GM23338 (cell line): ENCODE results near the gene MAP2K2. TPM values are rescaled to one million over a fixed set of nuclear protein-coding genes. Genes with fewer than 3 reads are reported as not detected.

ENCODE experiments used
- ATAC-seq: fragments of 200-7000 bp; cut with Tn5 transposase; 3 replicates; pipeline ENCODE4 v1.9.1; 2020
- DNase-seq: peaks from one replicate; pipeline ENCODE4 v3.0.0-alpha.2; 2015; ENCODE audit warnings: low spot score
- H2AFZ ChIP-seq: fragments of 200-600 bp; sonication (generic); 2 replicates; pipeline ENCODE4 v1.8.0; 2016; ENCODE audit warnings: antibody characterized with exemption, mild to moderate bottlenecking, moderate library complexity
- H3F3A ChIP-seq: fragments of 200-600 bp; sonication (generic); replicated peaks from 2 replicates; pipeline ENCODE4 v1.8.0; 2017; ENCODE audit warnings: antibody characterized with exemption, mixed run types, low read depth
- H3K27ac ChIP-seq: fragments of 200-600 bp; sonication (generic); 2 replicates; pipeline ENCODE4 v1.6.1; 2016; ENCODE audit warnings: low read depth
- H3K27me3 ChIP-seq: fragments of 200-600 bp; sonication (generic); 2 replicates; pipeline ENCODE4 v1.8.0; 2016; ENCODE audit warnings: mild to moderate bottlenecking, mixed run types, moderate library complexity; ENCODE audit not compliant: insufficient read depth
- H3K36me3 ChIP-seq: fragments of 200-600 bp; sonication (generic); 2 replicates; pipeline ENCODE4 v1.8.0; 2016; ENCODE audit warnings: mild to moderate bottlenecking; ENCODE audit not compliant: insufficient read depth
- H3K4me1 ChIP-seq: fragments of 200-600 bp; sonication (generic); 2 replicates; pipeline ENCODE4 v1.8.0; 2016; ENCODE audit warnings: mild to moderate bottlenecking, moderate library complexity; ENCODE audit not compliant: insufficient read depth
- H3K4me2 ChIP-seq: fragments of 200-600 bp; sonication (generic); 2 replicates; pipeline ENCODE4 v1.7.1; 2017; ENCODE audit warnings: mixed run types
- H3K4me3 ChIP-seq: fragments of 200-600 bp; sonication (generic); 2 replicates; pipeline ENCODE4 v1.6.1; 2016; ENCODE audit warnings: mixed run types
- H3K79me2 ChIP-seq: fragments of 200-600 bp; sonication (generic); replicated peaks from 2 replicates; pipeline ENCODE4 v1.8.0; 2017; ENCODE audit warnings: mild to moderate bottlenecking; ENCODE audit not compliant: insufficient read depth
- H3K9me2 ChIP-seq: fragments of 200-600 bp; sonication (generic); 2 replicates; pipeline ENCODE4 v1.8.0; 2017; ENCODE audit not compliant: insufficient read depth
- H4K20me1 ChIP-seq: fragments of 200-600 bp; sonication (generic); replicated peaks from 2 replicates; pipeline ENCODE4 v1.8.0; 2017; ENCODE audit warnings: mild to moderate bottlenecking; ENCODE audit not compliant: insufficient read depth
- H3K27ac Mint-ChIP-seq: 2 replicates; pipeline ENCODE4 v1.8.0; 2020; ENCODE audit warnings: inconsistent platforms, mild to moderate bottlenecking, moderate library complexity, mixed read lengths
- H3K27me3 Mint-ChIP-seq: 3 replicates; pipeline ENCODE4 v1.8.0; 2022; ENCODE audit warnings: low read depth, mild to moderate bottlenecking, moderate library complexity, mixed read lengths, inconsistent platforms; ENCODE audit not compliant: insufficient read depth, poor library complexity
- H3K36me3 Mint-ChIP-seq: 3 replicates; pipeline ENCODE4 v1.8.0; 2021; ENCODE audit warnings: low read depth, mild to moderate bottlenecking, inconsistent platforms, moderate library complexity, mixed read lengths
- H3K4me1 Mint-ChIP-seq: 3 replicates; pipeline ENCODE4 v1.8.0; 2020; ENCODE audit warnings: mild to moderate bottlenecking, inconsistent platforms, mixed read lengths
- H3K4me3 Mint-ChIP-seq: 3 replicates; pipeline ENCODE4 v1.8.0; 2021; ENCODE audit warnings: moderate library complexity, mild to moderate bottlenecking, inconsistent platforms, mixed read lengths
- H3K9me3 Mint-ChIP-seq: 3 replicates; pipeline ENCODE4 v1.8.0; 2020; ENCODE audit warnings: moderate library complexity, mild to moderate bottlenecking, inconsistent platforms, mixed read lengths
- CTCF ChIP-seq, 2 experiments: fragments of 200-600 bp in 1 of 2; sonication (generic) in 1 of 2; conservative IDR thresholded peaks; 2 replicates each; pipeline versions ENCODE4 v1.5.1 to v1.6.1; 2016 to 2017; ENCODE audit warnings: antibody characterized with exemption in 2 of 2, low read depth in 2 of 2, mild to moderate bottlenecking in 2 of 2, moderate library complexity in 1 of 2
- POLR2AphosphoS5 ChIP-seq: IDR thresholded peaks from 2 replicates; pipeline ENCODE4 v1.6.1; 2016; ENCODE audit warnings: antibody characterized with exemption, low read depth
- STAT1 ChIP-seq: IDR thresholded peaks from one replicate; pipeline ENCODE4 v1.6.1; 2016; ENCODE audit warnings: antibody characterized with exemption; ENCODE audit not compliant: unreplicated experiment
- ZNF114 ChIP-seq: fragments of 250-450 bp; sonication (Bioruptor Pico); IDR thresholded peaks from 2 replicates; pipeline ENCODE4 v1.5.0; 2020; ENCODE audit warnings: mild to moderate bottlenecking, moderate library complexity
- ZNF331 ChIP-seq: fragments of 250-450 bp; sonication (Bioruptor Pico); IDR thresholded peaks from 2 replicates; pipeline ENCODE4 v1.5.0; 2020; ENCODE audit warnings: low read depth, mild to moderate bottlenecking, moderate library complexity
- polyA plus RNA-seq: library from polyadenylated mRNA; unstranded; fragments of >200 nt; fragmentation: Nextera tagmentation; extraction: Ambion mirVana; gene quantifications from 2 replicates; pipeline ENCODE4 v1.2.1, GENCODE V29; 2016
- total RNA-seq: library from RNA; depleted of rRNA; stranded (reverse); fragments of >200 nt; shearing (Covaris generic); gene quantifications from 2 replicates; pipeline ENCODE4 v1.2.3, GENCODE V29; 2014

Gene MAP2K2
- total and polyA plus RNA-seq, 2 experiments from 2014 or later = 99.7 to 151 TPM

- ATAC-seq (peak; percentile 3), DNase-seq (peak; percentile 67)
Measured at GRCh38 chr19:4063369-4064148, 60.4 kb downstream of the MAP2K2 start.

DNA sequence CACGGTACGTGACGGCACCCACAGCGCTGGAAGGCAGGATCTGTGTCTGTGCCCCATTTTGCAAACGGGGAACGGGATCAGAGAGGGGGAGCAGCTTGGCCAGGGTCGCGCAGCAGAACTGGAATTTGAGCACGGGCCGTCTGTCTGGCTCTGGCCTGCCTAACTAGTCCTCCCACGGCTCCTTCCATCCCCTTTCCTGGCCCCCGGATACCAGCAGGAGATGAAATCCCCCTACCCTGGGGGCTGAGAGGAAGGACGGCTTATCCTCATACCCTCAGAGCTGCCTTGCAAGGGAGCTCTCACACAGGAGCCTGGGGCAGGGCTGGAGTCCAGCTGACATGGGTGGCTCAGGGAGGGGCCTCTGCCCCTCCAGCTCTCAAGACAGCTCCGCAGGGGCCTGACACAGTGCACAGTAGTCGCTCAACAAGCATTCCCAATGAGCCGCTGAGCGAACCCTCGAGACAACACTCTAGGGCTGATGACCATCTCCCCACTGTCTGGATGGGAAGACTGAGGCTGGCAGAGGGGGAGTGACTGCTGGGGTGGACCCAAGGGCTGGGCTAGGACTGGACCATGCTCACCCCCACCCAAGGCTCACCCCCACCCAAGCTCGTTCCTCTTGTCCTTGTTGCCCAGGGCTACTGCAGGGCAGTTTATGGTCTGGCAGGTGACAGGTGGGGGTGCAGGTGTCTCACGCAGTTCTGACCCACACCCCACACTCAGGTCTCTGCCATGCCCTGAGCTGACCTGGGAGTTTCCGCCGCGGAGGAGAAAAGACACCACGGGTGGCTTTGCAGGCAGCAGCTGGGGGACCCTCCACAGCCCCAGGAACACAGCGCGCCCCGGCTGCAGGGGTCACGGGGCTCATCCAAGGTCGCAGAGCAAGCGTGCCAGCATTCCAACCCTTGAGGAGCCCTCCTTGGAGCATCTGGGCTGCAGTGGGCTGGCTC lies 61.2 kb downstream of the MAP2K2 start:
- Histone ChIP-seq H3K4me3 (no peak overlapping the region; the same call in 1 of the 2 replicates), H3K9me2 (no peaks in the 10 kb centered on the region), H3K36me3 (no peaks in the 10 kb centered on the region), H3K4me2 (peak overlapping the region; percentile 55; the same call in 1 of the 2 replicates), H3F3A (0 out of 2 replicates have a peak, but pooled peaks cover 7% of the 10 kb centered on the region), H3K4me1 (peaks cover 19% of the 10 kb centered on the region), H3K79me2 (peaks cover 74% of the 10 kb centered on the region), H3K27ac (0 out of 2 replicates have a peak overlapping the region, but pooled peaks have one; percentile 45), H3K27me3 (peaks cover 9% of the 10 kb centered on the region), H2AFZ (no peak overlapping the region), H4K20me1 (peaks cover 33% of the 10 kb centered on the region)
- Mint-ChIP-seq H3K36me3 (peaks cover 4% of the 10 kb centered on the region; the same call in 1 of the 3 replicates), H3K27ac (no peak overlapping the region), H3K4me1 (peaks cover 6% of the 10 kb centered on the region), H3K27me3 (peaks cover 7% of the 10 kb centered on the region), H3K4me3 (peak overlapping the region; percentile 86; the same call in 1 of the 3 replicates), H3K9me3 (no peaks in the 10 kb centered on the region)
- DNase-seq (peak; percentile 18), ATAC-seq (no peak)
- no peak for TF ChIP-seq ZNF114 (CRISPR knock-in tag)
- TF ChIP-seq CTCF (conservative IDR thresholded peaks at IDR 0.05; ENCODE audit: low read depth in 2 of 2) = no peak
- TF ChIP-seq POLR2AphosphoS5 = 0 out of 2 replicates have a peak, but pooled peaks have one; percentile 14
- TF ChIP-seq ZNF331 = no peak

More at GRCh38 chr19:4063369-4064148, 60.4 kb downstream of the MAP2K2 start:
- H3K27ac ChIP-seq = no peak overlapping the region
- Mint-ChIP-seq H3K36me3 (peaks cover 3% of the 10 kb centered on the region; the same call in 1 of the 3 replicates), H3K4me3 (peak overlapping the region; percentile 86), H3K27me3 (peaks cover 15% of the 10 kb centered on the region), H3K27ac (peak overlapping the region; percentile 95), H3K9me3 (no peaks in the 10 kb centered on the region; the same call in 2 of the 3 replicates), H3K4me1 (peaks cover 13% of the 10 kb centered on the region)
- peak overlapping the region; percentile 84 for H3K4me3 ChIP-seq
- peak overlapping the region; percentile 94 for H3K4me2 ChIP-seq
- peaks cover 12% of the 10 kb centered on the region for H3F3A ChIP-seq
- H3K79me2 ChIP-seq = peaks cover 65% of the 10 kb centered on the region
- TF ChIP-seq STAT1 (no peak), CTCF (conservative IDR thresholded peaks at IDR 0.05; ENCODE audit: low read depth in 2 of 2) (peak; percentile 21 to 24; a peak in 2 of 4 replicates), POLR2AphosphoS5 (0 out of 2 replicates have a peak, but pooled peaks have one; percentile 9)
- no peaks in the 10 kb centered on the region for H3K9me2 ChIP-seq
- no peaks in the 10 kb centered on the region for H3K36me3 ChIP-seq
- H2AFZ ChIP-seq = no peak overlapping the region
- peaks cover 26% of the 10 kb centered on the region for H3K4me1 ChIP-seq
- H4K20me1 ChIP-seq = peaks cover 33% of the 10 kb centered on the region
- peaks cover 17% of the 10 kb centered on the region for H3K27me3 ChIP-seq
